ENCODE results near the gene NUDT9.
A peak's percentile ranks its signal among the peaks of the same experiment; 100 is the strongest.
"Not testable (repeated sequence)": the region's sequence is repeated elsewhere in the genome, so short reads cannot be mapped to it uniquely, and the experiment has no call there.

Gene NUDT9

GRCh38 chr4:87444741-87445140, 22.4 kb downstream of the NUDT9 start:
- TF ChIP-seq CTCF (IDR thresholded peaks at IDR 0.05; ENCODE audit: insufficient read depth, low read depth, low read length, missing control alignments), result no peak
- no peak overlapping the region for H3K4me3 ChIP-seq (ENCODE audit: low read length)
- no peak for DNase-seq (ENCODE audit: low read depth)

GRCh38 chr4:87445964-87446363, 23.6 kb downstream of the NUDT9 start:
- no peak for TF ChIP-seq CTCF (IDR thresholded peaks at IDR 0.05; ENCODE audit: insufficient read depth, low read depth, low read length, missing control alignments)
- no peak overlapping the region for H3K4me3 ChIP-seq (ENCODE audit: low read length)
- DNase-seq (ENCODE audit: low read depth), result no peak

- not testable (repeated sequence) for DNase-seq (ENCODE audit: low read depth); H3K4me3 ChIP-seq (ENCODE audit: low read length)
These were observed 24.0 kb downstream of the NUDT9 start for GRCh38 chr4:87446375-87446774.

- H3K4me3 ChIP-seq (ENCODE audit: low read length), result no peak overlapping the region
- no peak for TF ChIP-seq CTCF (IDR thresholded peaks at IDR 0.05; ENCODE audit: insufficient read depth, low read depth, low read length, missing control alignments)
- no peak for DNase-seq (ENCODE audit: low read depth)
These were observed 29.2 kb downstream of the NUDT9 start for GRCh38 chr4:87451537-87451936.

- H3K4me3 ChIP-seq (ENCODE audit: low read length), result no peak overlapping the region
- no peak for DNase-seq (ENCODE audit: low read depth)
- TF ChIP-seq CTCF (IDR thresholded peaks at IDR 0.05; ENCODE audit: insufficient read depth, low read depth, low read length, missing control alignments), result no peak
These were observed 36.5 kb downstream of the NUDT9 start for GRCh38 chr4:87458913-87459312.

GRCh38 chr4:87461281-87461700, 38.9 kb downstream of the NUDT9 start:
- H3K4me3 ChIP-seq (ENCODE audit: low read length), result no peak overlapping the region
- no peak for TF ChIP-seq CTCF (IDR thresholded peaks at IDR 0.05; ENCODE audit: insufficient read depth, low read depth, low read length, missing control alignments)
- peak; percentile 73 for DNase-seq (ENCODE audit: low read depth)

- no peak overlapping the region for H3K4me3 ChIP-seq (ENCODE audit: low read length)
- no peak for TF ChIP-seq CTCF (IDR thresholded peaks at IDR 0.05; ENCODE audit: insufficient read depth, low read depth, low read length, missing control alignments)
- no peak for DNase-seq (ENCODE audit: low read depth)
These were observed 39.7 kb downstream of the NUDT9 start for GRCh38 chr4:87462102-87462501.

Measured in epithelial cell of esophagus (primary cell).